WTC11 (cell line): ENCODE results near the gene DNAJC18. TPM values are rescaled to one million over a fixed set of nuclear protein-coding genes. Genes with fewer than 3 reads are reported as not detected.

Experiments used
- ATAC-seq: fragments of 200-7000 bp; cut with Tn5 transposase; 2 replicates; pipeline ENCODE4 v1.10.0; 2021; ENCODE audit warnings: mild to moderate bottlenecking, moderate library complexity
- CTCF ChIA-PET: fragments of 300-600 bp; sonication (Branson Sonifier 250); formaldehyde crosslinking; loops from one replicate; lab custom pipeline; 2021; ENCODE audit warnings: antibody characterized with exemption; lab: Charles Lee
- POLR2A ChIA-PET: fragments of 350-600 bp; sonication (Branson Sonifier 250); formaldehyde crosslinking; loops from one replicate; lab custom pipeline; 2021; ENCODE audit warnings: antibody characterized with exemption; lab: Charles Lee
- DNase-seq: peaks from one replicate; pipeline ENCODE4 v3.0.0; 2021; ENCODE audit warnings: low spot score
- H3K27ac Mint-ChIP-seq: 2 replicates; pipeline ENCODE4 v1.8.0; 2021; ENCODE audit warnings: mixed read lengths
- H3K27me3 Mint-ChIP-seq: 2 replicates; pipeline ENCODE4 v1.8.0; 2021; ENCODE audit warnings: low read depth, mild to moderate bottlenecking, moderate library complexity, mixed read lengths
- H3K36me3 Mint-ChIP-seq: 2 replicates; pipeline ENCODE4 v1.8.0; 2021; ENCODE audit warnings: mixed read lengths
- H3K4me1 Mint-ChIP-seq: 2 replicates; pipeline ENCODE4 v1.8.0; 2022; ENCODE audit warnings: mixed read lengths
- H3K4me3 Mint-ChIP-seq: 2 replicates; pipeline ENCODE4 v1.8.0; 2021; ENCODE audit warnings: mild to moderate bottlenecking, moderate library complexity, mixed read lengths
- H3K9me3 Mint-ChIP-seq: 2 replicates; pipeline ENCODE4 v1.8.0; 2021; ENCODE audit warnings: mixed read lengths
- CBFB ChIP-seq: sonication (generic); formaldehyde crosslinking; IDR thresholded peaks from 2 replicates; pipeline ENCODE4 v1.8.1; 2022; ENCODE audit warnings: mild to moderate bottlenecking, low read depth, missing genetic modification reagents
- ESRRA ChIP-seq: sonication (generic); formaldehyde crosslinking; IDR thresholded peaks from 2 replicates; pipeline ENCODE4 v1.8.1; 2022; ENCODE audit warnings: mild to moderate bottlenecking, missing genetic modification reagents, borderline replicate concordance
- FOXJ3 ChIP-seq: sonication (generic); formaldehyde crosslinking; IDR thresholded peaks from 2 replicates; pipeline ENCODE4 v1.9.0; 2021; ENCODE audit warnings: missing genetic modification reagents, mild to moderate bottlenecking, borderline replicate concordance
- FOXP4 ChIP-seq: sonication (generic); formaldehyde crosslinking; IDR thresholded peaks from 2 replicates; pipeline ENCODE4 v1.8.0; 2022; ENCODE audit warnings: mild to moderate bottlenecking, missing genetic modification reagents
- HMGXB4 ChIP-seq: sonication (generic); formaldehyde crosslinking; IDR thresholded peaks from 2 replicates; pipeline ENCODE4 v1.8.1; 2023; ENCODE audit warnings: mild to moderate bottlenecking, moderate library complexity, missing genetic modification reagents
- IRF2 ChIP-seq: sonication (generic); formaldehyde crosslinking; IDR thresholded peaks from 2 replicates; pipeline ENCODE4 v1.8.0; 2022; ENCODE audit warnings: low read depth, missing genetic modification reagents, borderline replicate concordance
- NFYB ChIP-seq: sonication (generic); formaldehyde crosslinking; conservative IDR thresholded peaks from 2 replicates; pipeline ENCODE4 v1.8.0; 2022; ENCODE audit warnings: low read depth, missing genetic modification reagents
- PRRX2 ChIP-seq: fragments of 250-450 bp; sonication (Bioruptor Pico); IDR thresholded peaks from 2 replicates; pipeline ENCODE4 v1.8.0; 2021; ENCODE audit warnings: mild to moderate bottlenecking
- RELA ChIP-seq: sonication (generic); formaldehyde crosslinking; IDR thresholded peaks from 2 replicates; pipeline ENCODE4 v1.8.1; 2022; ENCODE audit warnings: missing genetic modification reagents, mild to moderate bottlenecking, borderline replicate concordance
- SOX15 ChIP-seq: fragments of 250-450 bp; sonication (Bioruptor Pico); IDR thresholded peaks from 2 replicates; pipeline ENCODE4 v1.9.0; 2021; ENCODE audit warnings: mild to moderate bottlenecking
- TEAD1 ChIP-seq: sonication (generic); formaldehyde crosslinking; IDR thresholded peaks from 2 replicates; pipeline ENCODE4 v1.8.0; 2022; ENCODE audit warnings: mild to moderate bottlenecking, missing genetic modification reagents
- TP53 ChIP-seq: sonication (generic); formaldehyde crosslinking; IDR thresholded peaks from 2 replicates; pipeline ENCODE4 v1.8.1; 2023; ENCODE audit warnings: mild to moderate bottlenecking, missing genetic modification reagents
- ZNF423 ChIP-seq: fragments of 250-450 bp; sonication (Bioruptor Pico); IDR thresholded peaks from 2 replicates; pipeline ENCODE4 v2.1.2; 2022; ENCODE audit warnings: mild to moderate bottlenecking, moderate library complexity
- total RNA-seq: library from RNA; stranded (reverse); gene quantifications from 3 replicates; pipeline ENCODE4 v1.2.3, GENCODE V29; 2021

The DNAJC18 gene
- total RNA-seq, 1 experiment from 2014 or later = 23.7 TPM

GRCh38 chr5:139391570-139392323 is 47.6 kb downstream of the DNAJC18 start:
- Mint-ChIP-seq H3K9me3 (no peaks in the 10 kb centered on the region), H3K27me3 (peaks cover 39% of the 10 kb centered on the region), H3K4me1 (peaks cover 42% of the 10 kb centered on the region), H3K36me3 (no peaks in the 10 kb centered on the region), H3K4me3 (peak overlapping the region; percentile 68), H3K27ac (peak overlapping the region; percentile 74; the same call in 1 of the 2 replicates)
- ChIA-PET CTCF (interaction anchor here (0.7 to 5.6 kb wide), 8 partner anchors 10 to 50 kb away, joined by 3 to 31 read pairs (median 5); partner anchors contain the start of genes PAIP2 and SPATA24), POLR2A (interaction anchor here (1.0 kb wide), 1 partner anchor 50 kb away, joined by 3 to 4 read pairs; no protein-coding TSS in a partner anchor)
- DNase-seq (no peak), ATAC-seq (peak; percentile 6)
- 0 out of 2 replicates have a peak, but pooled peaks have one; percentile 21 for TF ChIP-seq TEAD1 (CRISPR knock-in tag)
- no peak for TF ChIP-seq HMGXB4 (CRISPR knock-in tag)
- no peak for TF ChIP-seq TP53 (CRISPR knock-in tag)
- 0 out of 2 replicates have a peak, but pooled peaks have one; percentile 5 for TF ChIP-seq ESRRA (CRISPR knock-in tag)
- 0 out of 2 replicates have a peak, but pooled peaks have one; percentile 1 for TF ChIP-seq ZNF423
- no peak for TF ChIP-seq PRRX2 (CRISPR knock-in tag)
- no peak for TF ChIP-seq NFYB (CRISPR knock-in tag)
- no peak for TF ChIP-seq FOXJ3 (CRISPR knock-in tag)

- no peak for DNase-seq
- ChIA-PET POLR2A (interaction anchor here (1.0 kb wide), 1 partner anchor 49 kb away, joined by 4 read pairs; no protein-coding TSS in a partner anchor), CTCF (interaction anchor here (0.7 to 5.6 kb wide), 5 partner anchors 12 to 49 kb away, joined by 3 to 31 read pairs (median 8); partner anchors contain the start of genes PAIP2 and SPATA24)
- Mint-ChIP-seq H3K27ac (no peak overlapping the region), H3K4me3 (peak overlapping the region; percentile 68; the same call in 1 of the 2 replicates), H3K36me3 (no peaks in the 10 kb centered on the region), H3K9me3 (no peaks in the 10 kb centered on the region), H3K27me3 (peaks cover 41% of the 10 kb centered on the region), H3K4me1 (peaks cover 34% of the 10 kb centered on the region)
- no peak for ATAC-seq
- TF ChIP-seq CBFB (CRISPR knock-in tag) = no peak
- TF ChIP-seq IRF2 (CRISPR knock-in tag) = no peak
- no peak for TF ChIP-seq HMGXB4 (CRISPR knock-in tag)
- no peak for TF ChIP-seq FOXP4 (CRISPR knock-in tag)
- no peak for TF ChIP-seq RELA
- no peak for TF ChIP-seq SOX15 (CRISPR knock-in tag)
These were observed 48.4 kb downstream of the DNAJC18 start for GRCh38 chr5:139390639-139391569.
